Activated CD8-positive, alpha-beta memory T cell treated with anti-CD3 and anti-CD28 coated beads, Interleukin-2, amount 50 U/mL, for 1 hour (primary cell): Measurements from ENCODE around the gene TGFB2.

Experiments
- DNase-seq: peaks from one replicate; pipeline ENCODE4 v3.0.0-alpha.2; 2020; ENCODE audit errors: extremely low read depth

The TGFB2 gene

GRCh38 chr1:218462587-218462986 is 117.5 kb downstream of the TGFB2 start:
- no peak for DNase-seq

- no peak for DNase-seq
These were observed 118.3 kb downstream of the TGFB2 start for GRCh38 chr1:218463194-218464156.

DNA sequence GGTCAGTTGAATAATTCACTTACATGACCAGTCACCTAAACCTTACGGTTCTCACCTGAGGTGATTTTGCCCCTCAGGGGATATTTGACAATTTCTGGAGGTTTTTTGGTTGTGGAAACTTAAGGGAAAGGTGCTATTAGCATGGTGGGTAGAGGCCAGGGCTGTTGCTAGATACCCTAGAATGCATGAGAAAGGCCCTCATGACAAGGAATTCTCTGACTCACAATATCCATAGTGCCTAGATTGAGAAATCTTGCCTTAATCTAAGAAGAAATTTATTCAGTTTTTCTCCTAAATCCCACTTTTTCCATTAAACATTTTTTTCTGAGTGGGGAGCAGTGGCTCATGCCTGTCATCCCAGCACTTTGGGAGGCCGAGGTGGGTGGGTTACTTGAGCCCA is 119.7 kb downstream of the TGFB2 start:
- DNase-seq, result no peak

GRCh38 chr1:218466341-218467010 is 121.3 kb downstream of the TGFB2 start:
- DNase-seq, result no peak

GRCh38 chr1:218467101-218468072 is 122.3 kb downstream of the TGFB2 start:
- no peak for DNase-seq

DNA sequence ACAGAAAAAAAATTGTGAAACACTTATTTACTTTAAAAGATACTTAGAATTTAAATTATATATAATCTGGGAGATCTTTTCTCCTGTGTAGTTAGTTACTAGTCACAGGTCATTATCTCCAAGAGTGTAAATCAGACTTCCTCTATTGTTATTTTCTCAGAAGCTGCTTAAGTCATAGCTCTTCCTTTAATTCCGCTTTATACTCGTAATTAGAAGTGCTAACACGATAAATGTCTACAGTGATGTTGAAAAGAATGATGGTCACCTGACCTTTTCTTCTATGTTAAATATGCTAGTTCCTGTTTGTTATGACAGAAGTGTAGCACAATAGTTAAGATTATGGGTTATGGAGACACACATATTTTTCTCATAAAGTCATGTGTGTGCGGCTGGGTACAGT is 123.6 kb downstream of the TGFB2 start:
- DNase-seq, result no peak

GRCh38 chr1:218472885-218473284 is 127.7 kb downstream of the TGFB2 start:
- no peak for DNase-seq

- no peak for DNase-seq
These were observed 128.4 kb downstream of the TGFB2 start for GRCh38 chr1:218473522-218473921.

DNA sequence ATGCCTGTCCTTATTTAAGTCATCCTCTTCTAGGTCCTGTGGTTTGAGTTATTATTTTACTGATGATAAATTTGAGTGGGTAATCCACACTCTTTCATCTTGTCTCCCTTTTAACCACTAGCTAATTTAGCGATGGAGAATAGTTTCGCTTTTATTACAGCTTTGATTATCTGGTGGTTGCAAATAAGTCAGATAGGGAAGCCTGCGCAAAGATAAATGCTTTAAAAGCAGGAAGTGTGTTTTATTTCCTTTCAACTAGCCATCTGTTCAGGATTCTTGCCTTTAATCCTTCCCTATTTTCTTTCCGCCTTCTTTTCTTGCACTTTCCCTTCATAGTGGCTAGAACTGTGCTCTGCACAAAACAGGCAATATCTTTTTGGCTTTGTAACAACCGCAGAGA is 129.0 kb downstream of the TGFB2 start:
- DNase-seq, result no peak

DNA sequence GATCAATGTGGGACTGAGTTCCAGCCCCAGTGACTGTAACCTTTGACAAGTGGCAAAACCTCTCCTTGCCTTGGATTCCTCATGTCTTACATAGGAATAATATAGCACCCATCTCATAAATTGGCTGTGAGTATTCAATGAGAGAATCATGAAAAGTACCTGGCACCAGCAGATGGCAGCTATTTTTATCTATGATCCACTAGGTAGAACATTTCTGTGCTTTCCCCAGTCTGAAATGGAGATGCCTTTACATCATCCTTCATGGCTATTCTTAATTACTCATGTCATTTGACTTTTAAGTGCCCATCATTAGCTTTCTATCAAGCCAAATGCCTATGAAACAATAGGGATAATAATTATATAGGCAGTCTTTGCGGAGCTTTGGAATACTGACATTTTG is 130.1 kb downstream of the TGFB2 start:
- DNase-seq, result no peak

GRCh38 chr1:218475699-218476098 is 130.6 kb downstream of the TGFB2 start:
- DNase-seq, result no peak

- DNase-seq, result no peak
These were observed 131.2 kb downstream of the TGFB2 start for GRCh38 chr1:218476385-218476784.

GRCh38 chr1:218478336-218478735 is 133.2 kb downstream of the TGFB2 start:
- DNase-seq, result no peak

GRCh38 chr1:218479436-218480115 is 134.4 kb downstream of the TGFB2 start:
- DNase-seq, result no peak

DNA sequence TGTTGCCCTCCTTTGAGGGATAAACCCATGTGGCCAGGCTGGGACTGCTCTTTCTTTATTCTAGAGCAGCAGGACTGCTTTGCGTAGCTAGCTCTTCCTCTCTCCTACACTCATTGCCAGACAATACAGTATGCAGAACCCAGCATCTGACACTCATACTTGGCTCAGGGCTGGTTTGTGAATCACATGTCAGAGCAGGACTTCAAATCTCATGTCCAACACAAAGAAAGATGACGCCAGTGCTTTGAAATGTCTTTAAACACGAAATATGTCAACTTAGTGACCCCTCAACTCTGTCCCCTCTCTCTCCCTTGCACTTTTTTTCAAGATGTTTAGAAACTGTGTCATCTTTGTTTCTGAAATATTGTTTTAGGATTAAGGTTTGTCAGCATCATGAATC is 135.0 kb downstream of the TGFB2 start:
- DNase-seq, result no peak

DNA sequence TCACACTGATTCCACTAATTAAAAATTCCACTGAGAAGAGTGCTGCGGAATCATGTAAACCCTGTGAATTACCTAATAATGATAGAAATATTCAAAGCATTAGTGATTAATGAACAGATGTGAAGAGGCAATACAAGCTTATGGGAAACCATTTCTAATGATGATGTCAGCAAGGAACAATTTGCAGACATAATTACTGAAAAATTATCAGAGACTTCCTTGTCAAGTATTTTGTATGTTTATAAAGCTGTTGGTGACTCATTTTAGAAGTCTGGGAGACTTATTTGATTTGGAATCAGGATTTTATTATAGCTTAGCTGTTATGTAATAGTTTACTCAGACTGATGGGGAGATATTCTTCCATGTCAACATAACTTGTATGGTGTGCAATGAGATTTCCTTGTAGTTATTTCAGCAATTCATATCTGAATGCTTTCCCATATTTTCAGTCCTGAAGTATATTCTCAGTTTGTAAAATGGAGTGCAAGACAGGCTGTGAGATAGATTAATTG is 135.5 kb downstream of the TGFB2 start:
- no peak for DNase-seq

DNA sequence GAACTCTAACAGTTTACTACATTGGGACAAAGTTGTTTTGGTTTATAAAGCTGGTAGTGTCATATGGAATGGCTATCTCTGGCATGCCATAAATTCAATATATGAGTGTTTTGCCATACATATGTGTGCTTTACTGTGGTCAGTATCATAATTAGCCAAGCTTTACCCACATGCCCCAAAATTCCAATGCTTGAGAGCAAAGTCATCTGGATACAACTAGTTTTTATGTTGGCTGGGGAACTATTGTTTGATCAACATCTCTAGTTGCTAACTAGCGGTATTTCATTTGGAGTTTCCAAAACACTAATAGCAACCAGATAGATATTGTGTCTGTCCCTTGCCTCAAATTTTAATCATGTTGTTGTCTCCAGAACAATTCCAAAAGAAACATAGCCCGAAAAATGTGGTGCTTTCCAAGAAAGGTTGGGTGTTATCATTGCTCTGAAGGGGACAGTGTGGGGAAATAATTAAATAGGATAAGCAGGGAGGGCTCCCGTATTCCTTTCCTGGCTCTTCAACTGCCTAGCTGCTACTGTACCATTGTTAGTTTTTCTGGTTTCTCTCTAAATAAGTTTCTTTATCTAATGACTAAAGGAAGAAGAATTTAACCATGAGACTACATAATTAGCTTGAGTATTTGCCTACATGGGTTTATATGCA is 136.1 kb downstream of the TGFB2 start:
- DNase-seq, result no peak

GRCh38 chr1:218482683-218483082 is 137.5 kb downstream of the TGFB2 start:
- no peak for DNase-seq

DNA sequence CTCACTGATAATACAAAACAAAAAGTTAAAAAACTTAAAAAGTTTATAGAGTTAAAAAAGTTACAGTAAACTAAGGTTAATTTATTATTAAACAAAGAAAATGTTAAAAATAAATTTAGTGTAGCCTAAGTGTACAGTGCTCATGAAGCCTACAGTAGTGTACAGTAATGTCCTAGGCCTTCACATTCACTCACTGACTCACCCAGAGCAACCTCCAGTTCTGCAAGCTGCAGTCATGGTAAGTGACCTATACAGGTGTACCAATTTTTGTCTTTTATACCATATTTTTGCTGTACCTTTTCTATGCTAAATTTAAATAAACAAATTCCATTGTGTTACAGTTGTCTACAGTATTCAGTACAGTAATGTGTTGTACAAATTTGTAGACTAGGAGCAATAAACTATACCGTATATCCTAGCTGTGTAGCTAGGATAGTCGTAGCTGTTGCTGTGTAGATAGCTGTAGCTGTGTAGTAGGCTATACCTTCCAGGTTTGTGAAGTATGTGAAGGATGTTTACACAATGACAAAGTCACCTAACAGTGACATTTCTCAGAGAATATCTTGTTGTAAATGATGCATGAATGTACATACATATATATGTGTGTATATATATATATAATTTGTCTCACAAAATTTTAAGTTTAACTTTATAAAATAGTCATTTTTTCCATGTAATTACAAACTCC is 140.2 kb downstream of the TGFB2 start:
- DNase-seq, result no peak

DNA sequence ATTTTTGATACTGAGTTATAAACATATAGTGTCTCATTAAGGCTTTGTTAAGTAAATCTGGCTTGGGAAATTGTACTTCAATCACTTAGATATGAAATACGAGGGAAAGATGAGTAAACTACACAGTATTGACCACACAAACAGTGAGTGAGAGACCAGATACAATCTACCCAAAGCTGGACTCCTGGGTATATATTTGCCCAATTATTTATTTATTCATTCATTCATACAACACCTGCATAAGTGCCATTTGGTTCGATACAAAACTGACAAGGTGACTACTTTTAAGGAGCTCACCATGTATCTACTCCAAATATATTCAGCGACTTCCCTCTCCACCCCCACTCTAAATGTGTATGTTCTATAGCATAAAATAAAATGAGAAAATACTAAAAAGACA is 143.4 kb downstream of the TGFB2 start:
- no peak for DNase-seq
